K562 (cell line): ENCODE measurements around the gene CTNNA3. TPM values are rescaled to one million over a fixed set of nuclear protein-coding genes. Genes with fewer than 3 reads are reported as not detected.

Source experiments
- ATAC-seq: fragments of 200-7000 bp; cut with Tn5 transposase; 3 replicates; pipeline ENCODE4 v1.9.1; 2020; ENCODE audit warnings: moderate library complexity
- BruUV-seq: library from RNA; stranded (reverse); fragments of 400-500 nt; replicated peaks from 2 replicates; lab custom pipeline; 2021; lab: Mats Ljungman, UMichigan
- CTCF ChIA-PET: fragments of 300-600 bp; formaldehyde crosslinking; extraction: SDS; loops from one replicate; lab custom pipeline; 2021; ENCODE audit warnings: low intra/inter-chr PET ratio; lab: Yijun Ruan, JAX
- POLR2A ChIA-PET: fragments of 300-600, 350-650 bp; sonication (Branson Sonifier 250); formaldehyde crosslinking; extraction: SDS; loops from one replicate; lab custom pipeline; 2021; ENCODE audit warnings: antibody characterized with exemption, inconsistent platforms; lab: Yijun Ruan, JAX
- DNase-seq, 4 experiments: peaks; one replicate each; pipeline versions ENCODE4 v3.0.0 to v3.0.0-alpha.2; 2011 to 2018; ENCODE audit warnings: low spot score in 3 of 4, mixed read lengths in 3 of 4; ENCODE audit errors: extremely low read depth in 1 of 4
- FAIRE-seq: peaks from 2 replicates; lab custom pipeline; 2011; peaks lifted over from hg19 to GRCh38; lab: Jason Lieb, UNC
- H2AFZ ChIP-seq: 2 replicates; pipeline ENCODE4 v1.6.0; 2011; ENCODE audit warnings: low read depth, low read length, control low read depth, inconsistent platforms
- H3K27ac ChIP-seq: fragments of 200-600 bp; 3 replicates; pipeline ENCODE4 v1.8.0; 2011; ENCODE audit warnings: low read depth, mild to moderate bottlenecking, control low read depth, inconsistent platforms, low read length, moderate library complexity, mixed read lengths; ENCODE audit errors: extremely low read depth
- H3K27me3 ChIP-seq, 2 experiments: fragments of 300-600 bp in 1 of 2; 2 replicates in 1 of 2; 3 replicates in 1 of 2; pipeline versions ENCODE4 v1.6.0 to v1.8.0; 2011; ENCODE audit warnings: inconsistent platforms in 2 of 2, low read length in 2 of 2, mild to moderate bottlenecking in 1 of 2, mixed read lengths in 1 of 2, moderate library complexity in 1 of 2; ENCODE audit not compliant: control insufficient read depth in 2 of 2, insufficient read depth in 2 of 2
- H3K36me3 ChIP-seq: fragments of 300-600 bp; 3 replicates; pipeline ENCODE4 v1.8.0; 2011; ENCODE audit warnings: mild to moderate bottlenecking, low read length, inconsistent platforms; ENCODE audit not compliant: control insufficient read depth, insufficient read depth
- H3K4me1 ChIP-seq, 2 experiments: fragments of 200-600 bp in 1 of 2; replicated peaks in 1 of 2; 2 replicates in 1 of 2; 3 replicates in 1 of 2; pipeline versions ENCODE4 v1.5.1 to v1.8.0; 2011; ENCODE audit warnings: inconsistent platforms in 2 of 2, low read length in 2 of 2, mild to moderate bottlenecking in 1 of 2, mixed read lengths in 1 of 2, moderate library complexity in 1 of 2; ENCODE audit not compliant: control insufficient read depth in 2 of 2, insufficient read depth in 2 of 2
- H3K4me2 ChIP-seq: 2 replicates; pipeline ENCODE4 v1.6.1; 2011; ENCODE audit warnings: low read length, control low read depth, inconsistent platforms, mixed read lengths; ENCODE audit not compliant: insufficient read depth
- H3K4me3 ChIP-seq: fragments of 200-600 bp; sonication (generic), shearing (Covaris generic); 2 replicates; pipeline ENCODE4 v1.5.1; 2016; ENCODE audit warnings: control low read depth, inconsistent platforms
- H3K79me2 ChIP-seq: fragments of 200-600 bp; 3 replicates; pipeline ENCODE4 v1.8.0; 2011; ENCODE audit warnings: low read length, inconsistent platforms; ENCODE audit not compliant: control insufficient read depth, insufficient read depth
- H3K9ac ChIP-seq, 2 experiments: 2 replicates each; pipeline versions ENCODE4 v1.6.0 to v1.6.1; 2011; ENCODE audit warnings: low read depth in 2 of 2, low read length in 2 of 2, control low read depth in 1 of 2, inconsistent platforms in 1 of 2, mild to moderate bottlenecking in 1 of 2, mixed read lengths in 1 of 2; ENCODE audit not compliant: insufficient read depth in 1 of 2
- H3K9me1 ChIP-seq: one replicate; pipeline ENCODE4 v1.6.0; 2011; ENCODE audit warnings: inconsistent platforms, mild to moderate bottlenecking, low read length, moderate library complexity; ENCODE audit not compliant: control insufficient read depth, insufficient read depth
- H3K9me3 ChIP-seq: replicated peaks from 2 replicates; pipeline ENCODE4 v1.5.1; 2011; ENCODE audit warnings: low read depth, low read length, inconsistent platforms; ENCODE audit not compliant: control insufficient read depth, insufficient read depth
- H4K20me1 ChIP-seq: replicated peaks from 2 replicates; pipeline ENCODE4 v1.6.1; 2011; ENCODE audit warnings: low read length, inconsistent platforms, mixed read lengths; ENCODE audit not compliant: control insufficient read depth, insufficient read depth
- EGR1 ChIP-seq: fragments of 450-650 bp; conservative IDR thresholded peaks from 2 replicates; pipeline ENCODE4 v1.6.1; 2017; ENCODE audit warnings: mild to moderate bottlenecking
- HLTF ChIP-seq: fragments of 450-650 bp; IDR thresholded peaks from 2 replicates; pipeline ENCODE4 v1.6.1; 2016
- MEIS2 ChIP-seq: fragments of 450-650 bp; IDR thresholded peaks from 2 replicates; pipeline ENCODE4 v1.6.1; 2014; ENCODE audit warnings: mild to moderate bottlenecking; ENCODE audit not compliant: partially characterized antibody
- NR2C2 ChIP-seq, 2 experiments: fragments of 200-800 bp in 1 of 2; sonication (Bioruptor generic) in 1 of 2; sonication (generic) in 1 of 2; formaldehyde crosslinking in 1 of 2; IDR thresholded peaks; 2 replicates each; pipeline versions ENCODE4 v1.6.1 to v1.8.0; 2016 to 2022; ENCODE audit warnings: mild to moderate bottlenecking in 1 of 2, missing compliant biosample characterization in 1 of 2, missing genetic modification characterization in 1 of 2, missing genetic modification reagents in 1 of 2
- PCBP2 ChIP-seq: fragments of 200-400 bp; formaldehyde crosslinking; IDR thresholded peaks from 2 replicates; pipeline ENCODE4 v1.6.1; 2018; ENCODE audit warnings: low read length, low read depth, mild to moderate bottlenecking, moderate library complexity; ENCODE audit not compliant: poor library complexity, severe bottlenecking
- RAD51 ChIP-seq: fragments of 450-650 bp; IDR thresholded peaks from 2 replicates; pipeline ENCODE4 v1.7.1; 2016; ENCODE audit warnings: low read depth, mild to moderate bottlenecking, borderline replicate concordance
- SOX6 ChIP-seq: fragments of 450-650 bp; IDR thresholded peaks from 2 replicates; pipeline ENCODE4 v1.6.1; 2014; ENCODE audit warnings: mild to moderate bottlenecking
- ZKSCAN3 ChIP-seq: fragments of 250-450 bp; sonication (Bioruptor Pico); IDR thresholded peaks from 2 replicates; pipeline ENCODE4 v1.4.0; 2020
- WGBS: fragments of 100-300 bp; shearing (Covaris generic); methylation state at CpG from one replicate; pipeline ENCODE4 v1.1.6; 2016; ENCODE audit warnings: low coverage, mixed read lengths; ENCODE audit not compliant: insufficient coverage; ENCODE audit errors: missing lambda C conversion rate; 5-methylcytosine and 5-hydroxymethylcytosine counted together
- in situ Hi-C: fragments of 300-500 bp; cut with MboI; formaldehyde crosslinking; loops from 4 replicates; pipeline ENCODE4 v1.15.0; 2018; ENCODE audit warnings: inconsistent platforms, mixed read lengths
- intact Hi-C: fragments of 100-400 bp; cut with micrococcal nuclease; formaldehyde crosslinking; loops from 2 replicates; pipeline ENCODE4 v1.14.2; 2022
- polyA plus RNA-seq, 8 experiments: library from polyadenylated mRNA; depleted of rRNA in 4 of 8; stranded (reverse) in 5 of 8; unstranded in 3 of 8; fragments of >200 nt; fragmentation: Nextera tagmentation in 2 of 8; fragmentation: Illumina TruSeq in 1 of 8; extraction: Ambion mirVana in 2 of 8; extraction: Trizol in 1 of 8; gene quantifications; 2 replicates each; pipeline versions ENCODE4 v1.2.1 to v1.2.3, GENCODE V29; 2011 to 2014; ENCODE audit warnings: inconsistent platforms in 1 of 8, missing spikeins in 1 of 8
- total RNA-seq, 7 experiments: library from RNA; depleted of rRNA in 6 of 7; stranded (reverse); fragments of >200 nt in 6 of 7; fragmentation: Illumina TruSeq in 2 of 7; extraction: Trizol in 2 of 7; gene quantifications; 2 replicates each; pipeline versions ENCODE4 v1.2.1 to v1.2.3, GENCODE V29; 2011 to 2021; ENCODE audit warnings: low replicate concordance in 1 of 7
- TF ChIP-seq, protein P1 (sequence below): fragments of 250-450 bp; sonication (Bioruptor Pico); IDR thresholded peaks from 2 replicates; pipeline ENCODE4 v1.8.0; 2021; ENCODE audit warnings: moderate library complexity, mild to moderate bottlenecking, inconsistent platforms
- TF ChIP-seq, protein P2 (sequence below): fragments of 250-450 bp; sonication (Bioruptor Pico); IDR thresholded peaks from 2 replicates; pipeline ENCODE4 v1.5.0; 2021
- TF ChIP-seq, protein P3 (sequence below): IDR thresholded peaks from 2 replicates; pipeline ENCODE4 v1.6.1; 2014; ENCODE audit warnings: antibody characterized with exemption

CTNNA3 gene
- total and polyA plus RNA-seq, 9 of the 15 experiments (the other 6 are each of a cell fraction or from before 2014, with no cell fraction given), result 0.04 TPM; not detected in 8

DNA sequence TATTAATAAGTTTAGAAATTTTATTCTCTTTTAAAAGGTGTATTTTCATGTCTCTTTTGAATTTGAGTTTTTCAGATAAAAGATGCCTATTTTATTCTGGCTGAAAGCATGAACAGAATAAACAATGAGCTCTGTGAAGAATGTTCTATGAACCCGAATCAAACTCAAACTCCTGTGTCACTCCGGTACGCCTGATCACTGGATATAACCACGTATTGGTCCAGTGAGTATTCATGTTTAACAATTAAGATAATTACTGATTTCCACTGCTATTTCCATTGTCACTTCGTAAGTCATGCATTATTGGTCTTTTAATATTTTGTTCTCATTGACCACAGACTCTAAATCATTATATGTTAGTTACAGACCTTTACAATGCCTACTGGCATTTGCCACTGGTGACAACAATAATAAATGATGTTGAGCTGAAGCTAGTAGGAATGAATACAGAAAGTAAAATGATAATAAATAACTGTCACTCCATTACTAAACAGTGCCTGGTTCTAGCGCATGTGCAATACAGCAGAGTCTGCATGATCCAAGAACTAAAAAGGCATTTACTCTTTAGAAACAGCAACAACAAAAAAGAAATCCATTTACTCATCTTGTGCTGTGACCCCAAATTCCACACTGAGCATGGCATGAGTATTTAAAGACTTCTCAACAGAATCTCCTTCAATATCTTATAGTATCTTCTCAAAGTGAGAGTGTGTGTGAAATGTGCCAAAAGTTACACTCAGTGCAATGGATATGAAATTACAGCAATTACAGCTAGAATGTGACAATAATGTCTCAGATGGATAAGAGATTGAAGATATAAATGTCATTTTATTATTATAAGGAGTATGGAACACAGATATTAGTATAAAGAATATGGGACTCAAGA is 1597.2 kb downstream of the CTNNA3 start (continued):
- TF ChIP-seq RAD51, result no peak
- TF ChIP-seq HLTF, result no peak

DNA sequence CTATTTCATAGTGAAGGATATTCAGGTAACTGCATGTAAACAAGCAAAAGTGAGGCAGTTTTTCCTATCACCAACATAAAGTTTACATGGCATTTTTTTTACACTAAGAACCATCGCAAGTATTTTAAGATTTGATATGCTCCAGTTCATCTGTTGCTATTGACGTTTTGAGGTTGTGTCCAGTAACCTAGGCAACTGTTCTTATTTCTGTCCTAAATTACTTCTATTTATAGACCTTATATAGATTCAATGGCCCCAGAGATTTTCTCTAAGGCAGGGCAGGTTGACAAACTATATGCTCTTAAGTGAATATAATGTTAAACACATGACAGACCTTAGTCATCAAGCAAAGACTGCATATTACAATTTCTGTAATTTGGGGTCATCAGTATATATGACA is 1600.4 kb downstream of the CTNNA3 start:
- Histone ChIP-seq H3K36me3 (no peaks in the 10 kb centered on the region), H4K20me1 (no peaks in the 10 kb centered on the region), H3K9ac (no peak overlapping the region), H3K4me3 (no peak overlapping the region), H3K4me2 (no peak overlapping the region), H3K27me3 (no peaks in the 10 kb centered on the region), H3K27ac (no peak overlapping the region), H3K79me2 (no peaks in the 10 kb centered on the region), H3K4me1 (no peaks in the 10 kb centered on the region), H3K9me1 (no peaks in the 10 kb centered on the region), H3K9me3 (no peaks in the 10 kb centered on the region), H2AFZ (no peak overlapping the region)
- ChIA-PET POLR2A (no interaction called here), CTCF (no interaction called here)
- intact Hi-C loops (no loop called here), in situ Hi-C loops (no loop called here)
- DNase-seq (no peak), ATAC-seq (no peak), FAIRE-seq (no peak)
- no peak for TF ChIP-seq ZKSCAN3 (CRISPR knock-in tag)
- TF ChIP-seq, protein P1, sequence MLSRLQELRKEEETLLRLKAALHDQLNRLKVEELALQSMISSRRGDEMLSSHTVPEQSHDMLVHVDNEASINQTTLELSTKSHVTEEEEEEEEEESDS (CRISPR knock-in tag), result no peak
- TF ChIP-seq PCBP2, result no peak
- TF ChIP-seq, protein P2, sequence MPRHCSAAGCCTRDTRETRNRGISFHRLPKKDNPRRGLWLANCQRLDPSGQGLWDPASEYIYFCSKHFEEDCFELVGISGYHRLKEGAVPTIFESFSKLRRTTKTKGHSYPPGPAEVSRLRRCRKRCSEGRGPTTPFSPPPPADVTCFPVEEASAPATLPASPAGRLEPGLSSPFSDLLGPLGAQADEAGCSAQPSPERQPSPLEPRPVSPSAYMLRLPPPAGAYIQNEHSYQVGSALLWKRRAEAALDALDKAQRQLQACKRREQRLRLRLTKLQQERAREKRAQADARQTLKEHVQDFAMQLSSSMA (CRISPR knock-in tag), result no peak
- no peak for TF ChIP-seq NR2C2 (CRISPR knock-in tag; IDR thresholded peaks at IDR 0.05)
- no peak for TF ChIP-seq NR2C2 (tag; IDR thresholded peaks at IDR 0.05)
- TF ChIP-seq EGR1, result no peak
- TF ChIP-seq, protein P3, sequence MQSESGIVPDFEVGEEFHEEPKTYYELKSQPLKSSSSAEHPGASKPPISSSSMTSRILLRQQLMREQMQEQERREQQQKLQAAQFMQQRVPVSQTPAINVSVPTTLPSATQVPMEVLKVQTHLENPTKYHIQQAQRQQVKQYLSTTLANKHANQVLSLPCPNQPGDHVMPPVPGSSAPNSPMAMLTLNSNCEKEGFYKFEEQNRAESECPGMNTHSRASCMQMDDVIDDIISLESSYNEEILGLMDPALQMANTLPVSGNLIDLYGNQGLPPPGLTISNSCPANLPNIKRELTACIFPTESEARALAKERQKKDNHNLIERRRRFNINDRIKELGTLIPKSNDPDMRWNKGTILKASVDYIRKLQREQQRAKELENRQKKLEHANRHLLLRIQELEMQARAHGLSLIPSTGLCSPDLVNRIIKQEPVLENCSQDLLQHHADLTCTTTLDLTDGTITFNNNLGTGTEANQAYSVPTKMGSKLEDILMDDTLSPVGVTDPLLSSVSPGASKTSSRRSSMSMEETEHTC, result no peak
- no peak for TF ChIP-seq MEIS2
- TF ChIP-seq SOX6, result no peak
- BruUV-seq, result no TSS peak
- WGBS, result 0% methylated on average over 2 of the region's 2 CpGs
